ENCODE data around the gene SF3A2.

GRCh38 chr19:2268480-2268830, 31.8 kb downstream of the SF3A2 start:
- TF ChIP-seq CTCF (IDR thresholded peaks at IDR 0.05; ENCODE audit: low read length): no peak
- no peak for TF ChIP-seq EZH2 (IDR thresholded peaks at IDR 0.05; ENCODE audit: borderline replicate concordance, low read length)
